Measurements from ENCODE around the gene ABCG5.

DNA sequence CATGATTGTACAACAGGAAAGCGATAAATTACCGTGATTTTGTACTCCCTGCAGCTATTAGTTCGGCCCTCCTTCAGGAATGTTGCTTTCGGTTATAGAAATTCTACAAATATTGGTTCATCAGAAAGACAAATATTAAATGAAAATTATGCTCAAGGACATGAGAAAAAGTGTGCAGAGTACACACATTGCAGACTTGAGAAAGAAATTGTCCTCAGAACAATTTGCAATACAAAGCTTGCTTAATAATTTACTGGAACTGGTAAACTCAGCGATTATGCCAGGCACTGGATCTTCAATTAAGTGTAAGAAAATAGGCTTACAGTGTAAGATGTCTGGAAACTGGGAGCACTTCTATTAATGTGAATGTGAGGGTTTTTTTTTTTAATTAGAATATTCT lies 46.0 kb upstream of the ABCG5 start:
- TF ChIP-seq POLR2AphosphoS5 (IDR thresholded peaks at IDR 0.05; ENCODE audit: insufficient read depth in 1 of 2, low read depth in 1 of 2), result no peak
- TF ChIP-seq, protein P1, sequence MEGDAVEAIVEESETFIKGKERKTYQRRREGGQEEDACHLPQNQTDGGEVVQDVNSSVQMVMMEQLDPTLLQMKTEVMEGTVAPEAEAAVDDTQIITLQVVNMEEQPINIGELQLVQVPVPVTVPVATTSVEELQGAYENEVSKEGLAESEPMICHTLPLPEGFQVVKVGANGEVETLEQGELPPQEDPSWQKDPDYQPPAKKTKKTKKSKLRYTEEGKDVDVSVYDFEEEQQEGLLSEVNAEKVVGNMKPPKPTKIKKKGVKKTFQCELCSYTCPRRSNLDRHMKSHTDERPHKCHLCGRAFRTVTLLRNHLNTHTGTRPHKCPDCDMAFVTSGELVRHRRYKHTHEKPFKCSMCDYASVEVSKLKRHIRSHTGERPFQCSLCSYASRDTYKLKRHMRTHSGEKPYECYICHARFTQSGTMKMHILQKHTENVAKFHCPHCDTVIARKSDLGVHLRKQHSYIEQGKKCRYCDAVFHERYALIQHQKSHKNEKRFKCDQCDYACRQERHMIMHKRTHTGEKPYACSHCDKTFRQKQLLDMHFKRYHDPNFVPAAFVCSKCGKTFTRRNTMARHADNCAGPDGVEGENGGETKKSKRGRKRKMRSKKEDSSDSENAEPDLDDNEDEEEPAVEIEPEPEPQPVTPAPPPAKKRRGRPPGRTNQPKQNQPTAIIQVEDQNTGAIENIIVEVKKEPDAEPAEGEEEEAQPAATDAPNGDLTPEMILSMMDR (IDR thresholded peaks at IDR 0.05), result no peak
- TF ChIP-seq POLR2A (IDR thresholded peaks at IDR 0.05), result no peak
